Measurements from ENCODE around the gene ADCY3. TPM values are rescaled to one million over a fixed set of nuclear protein-coding genes. Genes with fewer than 3 reads are reported as not detected.

The ADCY3 gene
- polyA plus RNA-seq, 1 donor, result 25.8 TPM

Other genes starting within 250 kb of the ADCY3 start
- gene PTRHD1, start 126.8 kb downstream of the ADCY3 start, polyA plus RNA-seq (ENCODE audit: insufficient read length), result 33.7 TPM
- gene CENPO, start 126.8 kb downstream of the ADCY3 start, polyA plus RNA-seq (ENCODE audit: insufficient read length), result 25.6 TPM
- 12.1 TPM for gene DNAJC27, start 51.7 kb upstream of the ADCY3 start, polyA plus RNA-seq (ENCODE audit: insufficient read length)
- gene EFR3B, start 121.8 kb upstream of the ADCY3 start, polyA plus RNA-seq (ENCODE audit: insufficient read length), result 9.9 TPM
- gene POMC, start 248.3 kb upstream of the ADCY3 start, polyA plus RNA-seq (ENCODE audit: insufficient read length), result 8.4 TPM

Data from left kidney (tissue), 1 donor.